ENCODE results near the gene KRT72. TPM values are rescaled to one million over a fixed set of nuclear protein-coding genes. Genes with fewer than 3 reads are reported as not detected.
A peak's percentile ranks its signal among the peaks of the same experiment; 100 is the strongest.

Gene KRT72
- total RNA-seq, 1 donor from 2014 or later: 0.18 TPM

GRCh38 chr12:52582971-52583456, 18.2 kb downstream of the KRT72 start:
- ATAC-seq (peak; percentile 82), DNase-seq (ENCODE audit: low spot score) (peak; percentile 67)
- intact Hi-C loops (cut with DNase I): loop anchor here (5.0 kb wide), 1 partner anchor 294 kb away; no protein-coding TSS in a partner anchor

GRCh38 chr12:52582486-52582885, 18.8 kb downstream of the KRT72 start:
- peak; percentile 27 for DNase-seq (ENCODE audit: low spot score)
- ATAC-seq: no peak
- intact Hi-C loops (cut with DNase I): loop anchor here (5.0 kb wide), 1 partner anchor 295 kb away; no protein-coding TSS in a partner anchor

DNA sequence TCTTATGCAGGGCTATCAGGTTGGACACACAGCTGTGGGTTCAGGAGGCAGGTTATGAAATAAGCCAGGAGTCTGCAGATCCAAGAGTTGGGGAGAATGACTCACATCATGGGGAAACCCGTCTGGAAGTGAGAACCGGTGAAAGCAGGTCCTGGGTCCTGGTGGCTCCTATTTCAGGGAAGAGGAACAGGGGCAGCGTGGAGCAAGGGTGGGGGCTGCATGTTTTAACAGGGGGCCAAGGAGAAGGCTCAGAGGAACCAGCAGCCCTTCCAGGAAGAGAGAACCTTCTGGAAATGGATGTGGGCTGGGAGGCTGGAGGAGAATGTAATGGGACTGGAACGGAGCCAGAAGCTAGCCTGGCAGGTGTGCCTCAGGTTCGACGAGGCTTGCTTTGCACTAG, 19.8 kb downstream of the KRT72 start:
- DNase-seq (ENCODE audit: low spot score): peak; percentile 50
- no peak for ATAC-seq
- intact Hi-C loops (cut with DNase I): loop anchor here (5.0 kb wide), 1 partner anchor 296 kb away; no protein-coding TSS in a partner anchor

DNA sequence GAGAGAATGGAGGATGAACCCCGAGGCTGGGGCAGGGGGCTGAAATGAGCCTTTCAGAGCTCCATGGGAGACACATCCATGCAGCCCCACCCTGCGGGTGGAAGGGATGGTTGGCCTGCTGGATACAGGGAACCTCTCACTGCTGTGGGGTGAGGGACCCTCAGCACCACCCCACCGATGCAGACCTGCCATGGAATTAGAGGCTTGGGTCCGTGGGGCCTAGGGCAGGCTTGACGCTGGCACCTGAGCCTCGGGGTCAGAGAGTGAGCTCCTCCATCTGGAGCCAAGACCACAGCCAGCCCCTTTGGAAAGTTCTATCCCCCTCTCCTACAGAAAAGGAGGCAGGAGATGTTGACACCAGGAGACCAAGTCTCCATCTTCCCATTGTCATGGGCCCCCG, 20.2 kb downstream of the KRT72 start:
- DNase-seq (ENCODE audit: low spot score) (peak; percentile 34), ATAC-seq (no peak)
- intact Hi-C loops (cut with DNase I): loop anchor here (5.0 kb wide), 1 partner anchor 296 kb away; no protein-coding TSS in a partner anchor

DNA sequence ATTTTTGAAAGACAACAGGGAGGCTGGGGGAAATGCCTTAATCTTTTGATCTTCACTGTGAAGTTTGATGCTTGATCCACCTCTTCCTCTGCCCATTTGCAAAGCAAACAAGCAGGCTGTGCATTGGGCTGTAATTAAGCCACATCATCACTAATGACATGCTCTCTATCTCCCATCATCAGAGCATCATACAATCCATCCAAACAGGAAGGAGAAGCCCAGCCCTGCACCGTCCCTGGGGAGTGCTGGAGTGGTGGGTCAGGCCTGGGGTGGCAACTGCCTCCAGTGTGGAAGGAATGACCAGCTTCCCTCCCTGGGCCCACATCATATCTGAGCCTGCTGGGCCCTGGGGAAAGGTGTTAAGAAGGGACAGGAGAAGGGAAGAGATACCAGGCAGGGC, 20.8 kb downstream of the KRT72 start:
- intact Hi-C loops (cut with DNase I): loop anchor here (5.0 kb wide), 1 partner anchor 297 kb away; no protein-coding TSS in a partner anchor
- ATAC-seq (no peak), DNase-seq (ENCODE audit: low spot score) (peak; percentile 17)

- intact Hi-C loops (cut with DNase I): loop anchor here (5.0 kb wide), 1 partner anchor 298 kb away; no protein-coding TSS in a partner anchor
- ATAC-seq (no peak), DNase-seq (ENCODE audit: low spot score) (peak; percentile 50)
These were observed 21.5 kb downstream of the KRT72 start for GRCh38 chr12:52579468-52580465.

- peak; percentile 15 for DNase-seq (ENCODE audit: low spot score)
- intact Hi-C loops (cut with DNase I): no loop called here
- ATAC-seq: no peak
These were observed 22.8 kb downstream of the KRT72 start for GRCh38 chr12:52578469-52578868.

DNA sequence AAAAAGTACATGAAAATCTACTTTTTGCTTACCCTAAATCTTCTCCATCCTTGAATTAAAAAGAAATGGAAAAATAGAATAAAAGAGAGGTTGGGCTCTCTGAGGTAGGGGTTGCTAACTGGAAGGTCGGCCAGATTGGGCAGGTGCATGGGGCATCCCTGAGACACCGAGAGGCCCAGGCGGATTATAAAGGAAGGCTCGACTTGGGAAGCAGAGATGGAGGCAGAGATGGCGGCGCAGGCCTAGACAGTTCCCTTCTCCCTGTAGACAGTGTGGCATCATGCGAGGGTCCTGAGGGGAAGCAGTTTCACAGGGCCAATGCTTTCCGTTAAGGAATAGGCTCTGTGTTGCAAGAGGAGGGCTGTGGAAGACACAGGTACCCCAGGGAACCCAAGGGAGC, 23.9 kb downstream of the KRT72 start:
- intact Hi-C loops (cut with DNase I): no loop called here
- no peak for ATAC-seq
- peak; percentile 47 for DNase-seq (ENCODE audit: low spot score)

DNA sequence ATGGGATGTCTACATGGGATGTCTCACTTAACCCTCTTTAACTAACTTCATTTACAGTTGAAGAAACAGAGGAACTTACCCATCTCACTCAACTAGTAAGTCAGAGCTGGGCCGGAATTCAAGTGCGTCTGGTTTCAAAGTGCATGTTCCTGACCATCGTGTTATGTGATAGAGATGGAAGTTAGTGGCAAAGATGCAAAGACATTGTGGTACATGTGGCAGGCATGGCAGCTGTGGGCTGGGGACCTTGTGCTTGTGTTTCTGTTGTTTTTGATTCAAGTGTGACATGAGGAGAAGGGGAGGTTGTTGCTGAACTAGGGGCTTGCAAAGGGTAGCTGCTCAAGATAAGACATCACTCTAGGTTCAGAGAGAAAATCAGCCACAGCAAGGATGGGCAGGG, 25.3 kb downstream of the KRT72 start:
- intact Hi-C loops (cut with DNase I): no loop called here
- ATAC-seq (no peak), DNase-seq (ENCODE audit: low spot score) (peak; percentile 14)

DNA sequence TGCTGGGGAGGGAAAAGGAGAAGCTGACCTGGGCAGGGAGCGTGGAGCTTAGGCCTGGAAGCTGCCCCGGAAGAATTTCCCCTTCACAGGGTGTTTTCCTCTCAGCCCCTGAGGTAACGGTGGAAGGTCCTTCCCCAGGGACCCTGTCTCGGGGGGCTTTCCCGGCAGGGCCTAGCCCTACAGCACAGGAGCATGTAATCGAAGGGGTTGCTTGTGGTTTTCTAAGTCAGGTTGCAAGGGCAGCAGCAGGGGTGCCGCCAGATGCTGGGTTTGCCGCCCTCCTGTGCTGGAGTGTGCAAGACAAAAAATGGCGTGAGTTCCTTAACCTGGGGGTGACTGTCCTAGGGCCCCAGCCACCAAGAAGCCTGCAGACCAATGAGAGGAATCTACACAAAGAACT, 26.0 kb downstream of the KRT72 start:
- DNase-seq (ENCODE audit: low spot score) (peak; percentile 41), ATAC-seq (no peak)
- intact Hi-C loops (cut with DNase I): no loop called here

DNA sequence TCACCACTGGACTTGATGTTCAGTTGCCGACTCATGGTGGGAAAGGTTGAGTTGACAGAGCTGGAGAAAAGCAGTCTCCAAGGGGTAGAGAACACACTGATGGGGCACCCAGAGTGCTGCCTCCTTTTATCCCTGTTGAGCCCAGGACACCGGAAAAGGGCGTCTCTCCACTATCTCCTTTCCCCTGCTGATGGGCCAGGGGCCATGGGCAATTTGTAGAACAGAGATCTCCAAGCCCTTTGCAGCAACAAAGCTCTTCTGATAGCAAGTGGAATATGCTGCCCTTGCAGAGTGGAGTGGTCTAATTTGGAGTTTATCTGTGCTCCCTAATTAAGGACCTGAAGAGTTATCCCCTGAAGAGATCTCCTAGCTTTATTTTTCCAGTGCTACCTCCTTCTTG, 27.5 kb downstream of the KRT72 start, which contains the start of gene KRT74:
Gene KRT74, minus strand, starts transcription at position 101 of the 400 bp plus-strand sequence. Its CDS starts 66 bp downstream, at position 35.
- intact Hi-C loops (cut with DNase I): no loop called here
- ATAC-seq: no peak

GRCh38 chr12:52573306-52573705, 28.0 kb downstream of the KRT72 start:
- ATAC-seq (no peak), DNase-seq (ENCODE audit: low spot score) (no peak)
- intact Hi-C loops (cut with DNase I): no loop called here

More for the DNA sequence above, 27.5 kb downstream of the KRT72 start, which contains the start of gene KRT74:
- peak; percentile 30 for DNase-seq (ENCODE audit: low spot score)

DNA sequence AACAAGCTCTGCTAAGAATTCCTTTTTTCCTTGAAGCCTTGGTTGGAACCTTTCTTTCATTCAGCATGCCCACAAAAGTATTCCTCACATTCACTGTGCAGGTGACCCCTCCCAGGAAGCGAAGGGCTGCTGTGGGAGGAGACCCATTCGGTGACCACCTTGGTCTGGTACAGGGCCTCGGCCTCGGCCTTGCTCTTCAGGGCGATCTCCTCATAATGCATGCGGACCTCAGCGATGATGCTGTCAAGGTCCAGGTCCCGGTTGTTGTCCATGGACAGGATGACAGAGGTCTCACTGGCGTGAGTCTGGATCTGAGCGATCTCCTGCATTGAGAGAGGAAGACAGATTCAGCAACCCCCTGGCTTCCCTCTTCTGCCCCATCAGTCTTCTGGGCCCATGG, 30.8 kb downstream of the KRT72 start:
- DNase-seq (ENCODE audit: low spot score) (no peak), ATAC-seq (no peak)
- intact Hi-C loops (cut with DNase I): no loop called here

- no peak for DNase-seq (ENCODE audit: low spot score)
- intact Hi-C loops (cut with DNase I): no loop called here
- ATAC-seq: no peak
These were observed 33.2 kb downstream of the KRT72 start for GRCh38 chr12:52568111-52568510.

DNA sequence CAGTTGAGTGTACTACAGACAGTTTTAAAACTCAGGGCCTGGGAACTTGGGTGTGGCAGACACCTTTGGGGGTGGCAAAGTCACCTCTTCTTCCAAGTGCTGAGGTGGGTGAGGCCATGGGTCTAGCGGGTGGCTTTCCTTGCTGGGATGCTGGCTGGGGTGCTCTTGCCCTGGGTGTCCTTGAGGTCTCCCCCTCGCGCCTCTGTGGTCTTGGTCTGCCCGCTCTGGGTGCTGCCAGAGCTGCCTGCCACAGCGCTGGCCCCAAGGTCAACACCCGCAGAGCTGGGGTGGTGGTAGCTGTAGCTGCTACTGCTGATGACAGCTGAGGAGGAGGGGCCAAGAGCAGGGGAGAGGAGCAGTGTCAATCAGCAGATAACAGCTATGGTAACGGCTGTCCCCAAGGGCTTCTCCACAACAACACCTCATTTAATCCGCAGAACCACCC, 34.4 kb downstream of the KRT72 start:
- DNase-seq (ENCODE audit: low spot score) (no peak), ATAC-seq (no peak)
- intact Hi-C loops (cut with DNase I): no loop called here

DNA sequence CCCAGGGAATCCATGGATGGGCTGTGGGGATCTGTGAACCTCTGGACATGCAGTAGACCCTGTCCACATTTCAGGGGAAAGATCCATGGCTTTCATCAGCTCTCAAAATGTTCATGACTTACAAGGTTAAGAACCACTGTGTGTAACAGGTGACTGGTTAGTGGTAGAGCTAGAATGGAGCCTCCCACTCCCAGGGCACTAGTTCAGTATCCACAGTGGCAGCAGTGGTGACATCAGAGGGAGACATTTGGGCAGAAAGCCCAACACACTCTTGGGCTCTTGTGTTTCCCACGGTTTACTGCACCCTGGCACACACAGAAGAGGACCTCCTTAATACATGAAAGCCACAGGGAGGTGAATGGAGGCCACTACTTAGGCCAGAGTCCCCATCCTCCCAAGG, 36.7 kb downstream of the KRT72 start:
- no peak for ATAC-seq
- no peak for DNase-seq (ENCODE audit: low spot score)
- intact Hi-C loops (cut with DNase I): no loop called here

DNA sequence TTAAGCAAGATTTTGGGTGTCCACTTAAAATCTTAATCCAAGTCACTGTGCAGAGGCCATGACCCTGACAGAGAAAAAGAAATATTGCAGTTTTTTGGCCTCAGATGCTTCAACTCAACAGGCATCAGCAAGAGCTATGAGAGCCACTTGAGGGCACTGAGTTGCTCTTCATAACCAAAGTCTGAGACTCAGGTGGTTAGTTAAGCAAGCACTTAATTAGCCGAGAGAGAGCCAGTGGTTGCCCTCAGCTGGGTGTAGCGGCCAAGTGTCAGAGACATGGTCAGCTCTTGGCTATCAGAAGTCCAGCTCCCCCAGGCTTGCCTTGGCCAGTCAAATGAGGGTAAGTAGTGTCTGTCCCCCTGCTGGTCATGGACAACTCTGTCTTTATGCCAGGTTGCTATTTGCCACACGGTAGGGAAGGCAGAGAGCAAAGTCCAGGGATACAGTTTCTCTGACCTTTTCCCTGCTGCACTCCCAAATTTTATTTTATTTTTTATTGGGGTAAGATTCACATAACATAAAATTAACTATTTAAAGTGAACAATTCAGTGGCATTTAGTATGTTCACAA, 39.3 kb downstream of the KRT72 start:
- intact Hi-C loops (cut with DNase I): no loop called here

GRCh38 chr12:52559979-52560378, 41.3 kb downstream of the KRT72 start:
- intact Hi-C loops (cut with DNase I): no loop called here
- DNase-seq (ENCODE audit: low spot score): no peak
- no peak for ATAC-seq

More for the DNA sequence above, 39.3 kb downstream of the KRT72 start:
- DNase-seq (ENCODE audit: low spot score) (no peak), ATAC-seq (no peak)

DNA sequence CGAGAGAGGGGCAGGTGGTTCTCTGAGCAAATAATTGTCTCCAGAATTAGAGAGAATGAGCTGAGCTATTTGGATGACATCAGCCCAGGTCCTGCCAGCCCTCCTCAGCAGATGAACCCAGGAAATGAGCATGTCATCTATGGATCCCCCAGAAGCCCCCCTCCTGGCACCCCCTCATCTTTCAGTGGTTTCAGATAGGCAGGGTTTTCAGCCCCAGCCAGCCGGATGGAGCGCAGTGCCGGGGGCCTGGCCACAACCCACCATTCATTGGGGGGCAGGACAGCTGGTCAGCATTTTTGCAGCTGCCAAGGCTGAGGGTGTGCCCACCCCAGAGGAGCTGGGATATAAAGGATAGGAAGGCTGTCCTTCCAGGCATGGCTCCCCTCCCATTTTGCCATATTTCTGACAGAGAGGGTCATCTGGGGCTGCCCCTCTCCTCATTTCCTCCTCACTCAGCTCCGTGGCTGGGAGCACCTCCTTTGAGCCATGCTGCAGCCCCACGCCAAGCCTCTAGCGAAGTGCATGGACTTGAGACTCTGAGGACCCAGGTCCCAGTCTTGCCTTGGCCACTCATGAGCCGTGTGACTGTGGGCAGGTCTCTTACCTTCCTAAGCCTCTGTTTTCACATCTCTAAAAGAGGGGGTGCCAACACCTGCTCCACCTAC, 42.4 kb downstream of the KRT72 start:
- ATAC-seq: no peak
- intact Hi-C loops (cut with DNase I): no loop called here
- no peak for DNase-seq (ENCODE audit: low spot score)
